ENCODE measurements around the gene DIAPH2. TPM values are rescaled to one million over a fixed set of nuclear protein-coding genes. Genes with fewer than 3 reads are reported as not detected.

Gene DIAPH2
- total and polyA plus RNA-seq, 2 experiments from 2014 or later, result 16.2 to 56.6 TPM

DNA sequence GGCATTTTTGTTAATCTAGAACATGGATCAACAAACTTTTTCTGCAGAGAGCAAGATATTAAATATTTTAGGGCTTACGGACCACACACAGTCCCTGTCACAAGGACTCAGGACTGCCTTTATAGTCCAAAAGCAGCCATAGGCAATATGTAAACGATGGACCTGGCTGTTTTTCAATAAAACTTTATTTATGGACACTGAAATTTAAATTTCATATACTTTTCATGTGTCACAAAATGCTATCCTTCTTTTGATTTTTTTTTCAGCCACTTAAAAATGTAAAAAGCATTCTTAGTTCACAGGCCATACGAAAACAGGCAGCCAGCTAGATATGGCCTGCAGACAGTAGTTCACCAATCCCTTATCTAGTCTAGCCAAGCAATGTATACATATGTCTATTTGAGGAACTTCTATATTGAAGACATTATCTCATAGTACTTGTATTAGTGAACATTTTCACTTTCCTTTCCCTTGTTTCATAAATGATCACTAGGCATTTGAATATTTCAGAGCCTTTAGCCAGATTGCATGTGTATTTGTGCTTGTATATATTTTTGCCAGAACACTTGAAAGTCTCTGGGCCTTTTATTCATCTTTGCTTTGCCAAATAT lies 549.9 kb downstream of the DIAPH2 start:
- no peaks in the 10 kb centered on the region for H3K27me3 Mint-ChIP-seq (ENCODE audit: insufficient read depth, low read depth, poor library complexity)
- H3K27ac Mint-ChIP-seq, result no peak overlapping the region
- Histone ChIP-seq H4K20me1 (replicated peaks; ENCODE audit: insufficient read depth) (no peaks in the 10 kb centered on the region), H3K4me2 (no peak overlapping the region), H3K9me2 (ENCODE audit: insufficient read depth) (no peaks in the 10 kb centered on the region), H3K36me3 (ENCODE audit: insufficient read depth) (no peaks in the 10 kb centered on the region), H3K27me3 (ENCODE audit: insufficient read depth) (no peaks in the 10 kb centered on the region), H3K4me3 (no peak overlapping the region), H3K27ac (ENCODE audit: low read depth) (no peak overlapping the region), H3K79me2 (replicated peaks; ENCODE audit: insufficient read depth) (no peaks in the 10 kb centered on the region), H3F3A (replicated peaks; ENCODE audit: low read depth) (no peaks in the 10 kb centered on the region), H2AFZ (no peak overlapping the region), H3K4me1 (ENCODE audit: insufficient read depth) (no peaks in the 10 kb centered on the region)
- ATAC-seq (no peak), DNase-seq (ENCODE audit: low spot score) (no peak)
- TF ChIP-seq NANOG (IDR thresholded peaks at IDR 0.05; ENCODE audit: borderline replicate concordance), result no peak
- no peak for TF ChIP-seq ZNF331 (CRISPR knock-in tag; IDR thresholded peaks at IDR 0.05; ENCODE audit: low read depth)
- no peak overlapping the region for H3K4me3 Mint-ChIP-seq
- peaks cover 3% of the 10 kb centered on the region; the same call in 1 of the 3 replicates for H3K4me1 Mint-ChIP-seq
- no peaks in the 10 kb centered on the region for H3K9me3 Mint-ChIP-seq
- no peaks in the 10 kb centered on the region for H3K36me3 Mint-ChIP-seq (ENCODE audit: low read depth)

DNA sequence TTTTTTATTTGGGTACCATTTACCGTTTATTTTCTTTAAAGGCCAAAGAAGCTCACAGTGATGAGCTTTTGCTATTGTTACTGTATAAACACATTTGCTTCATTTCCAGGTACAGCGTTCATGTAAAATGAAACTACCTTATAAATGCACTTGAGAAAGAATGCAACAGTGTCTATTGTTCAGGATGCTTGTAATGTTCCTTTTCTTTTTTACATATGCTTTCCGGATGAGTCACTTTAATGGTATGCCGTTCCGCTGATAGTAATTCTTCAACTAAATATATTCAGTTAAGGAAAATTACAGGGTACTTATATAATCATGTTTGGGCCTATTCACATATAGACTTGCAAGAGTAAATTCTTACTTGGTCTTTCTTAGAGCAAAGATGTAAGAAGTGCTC lies 554.0 kb downstream of the DIAPH2 start:
- H3K4me2 ChIP-seq, result 0 out of 2 replicates have a peak overlapping the region, but pooled peaks have one; percentile 3
- H3K36me3 Mint-ChIP-seq (ENCODE audit: low read depth), result no peaks in the 10 kb centered on the region

More for the DNA sequence above, 554.0 kb downstream of the DIAPH2 start:
- Histone ChIP-seq H3K36me3 (ENCODE audit: insufficient read depth) (no peaks in the 10 kb centered on the region), H3F3A (replicated peaks; ENCODE audit: low read depth) (no peaks in the 10 kb centered on the region), H3K27ac (ENCODE audit: low read depth) (no peak overlapping the region), H4K20me1 (replicated peaks; ENCODE audit: insufficient read depth) (no peaks in the 10 kb centered on the region), H3K4me1 (ENCODE audit: insufficient read depth) (peaks cover 7% of the 10 kb centered on the region; the same call in 1 of the 2 replicates), H3K4me3 (no peak overlapping the region), H3K9me2 (ENCODE audit: insufficient read depth) (no peaks in the 10 kb centered on the region), H3K79me2 (replicated peaks; ENCODE audit: insufficient read depth) (no peaks in the 10 kb centered on the region), H2AFZ (no peak overlapping the region), H3K27me3 (ENCODE audit: insufficient read depth) (no peaks in the 10 kb centered on the region)
- TF ChIP-seq, protein P1, sequence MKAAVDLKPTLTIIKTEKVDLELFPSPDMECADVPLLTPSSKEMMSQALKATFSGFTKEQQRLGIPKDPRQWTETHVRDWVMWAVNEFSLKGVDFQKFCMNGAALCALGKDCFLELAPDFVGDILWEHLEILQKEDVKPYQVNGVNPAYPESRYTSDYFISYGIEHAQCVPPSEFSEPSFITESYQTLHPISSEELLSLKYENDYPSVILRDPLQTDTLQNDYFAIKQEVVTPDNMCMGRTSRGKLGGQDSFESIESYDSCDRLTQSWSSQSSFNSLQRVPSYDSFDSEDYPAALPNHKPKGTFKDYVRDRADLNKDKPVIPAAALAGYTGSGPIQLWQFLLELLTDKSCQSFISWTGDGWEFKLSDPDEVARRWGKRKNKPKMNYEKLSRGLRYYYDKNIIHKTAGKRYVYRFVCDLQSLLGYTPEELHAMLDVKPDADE (IDR thresholded peaks at IDR 0.05), result no peak
- TF ChIP-seq EZH2 (IDR thresholded peaks at IDR 0.05; ENCODE audit: low read depth, unreplicated experiment), result no peak
- TF ChIP-seq, protein P2, sequence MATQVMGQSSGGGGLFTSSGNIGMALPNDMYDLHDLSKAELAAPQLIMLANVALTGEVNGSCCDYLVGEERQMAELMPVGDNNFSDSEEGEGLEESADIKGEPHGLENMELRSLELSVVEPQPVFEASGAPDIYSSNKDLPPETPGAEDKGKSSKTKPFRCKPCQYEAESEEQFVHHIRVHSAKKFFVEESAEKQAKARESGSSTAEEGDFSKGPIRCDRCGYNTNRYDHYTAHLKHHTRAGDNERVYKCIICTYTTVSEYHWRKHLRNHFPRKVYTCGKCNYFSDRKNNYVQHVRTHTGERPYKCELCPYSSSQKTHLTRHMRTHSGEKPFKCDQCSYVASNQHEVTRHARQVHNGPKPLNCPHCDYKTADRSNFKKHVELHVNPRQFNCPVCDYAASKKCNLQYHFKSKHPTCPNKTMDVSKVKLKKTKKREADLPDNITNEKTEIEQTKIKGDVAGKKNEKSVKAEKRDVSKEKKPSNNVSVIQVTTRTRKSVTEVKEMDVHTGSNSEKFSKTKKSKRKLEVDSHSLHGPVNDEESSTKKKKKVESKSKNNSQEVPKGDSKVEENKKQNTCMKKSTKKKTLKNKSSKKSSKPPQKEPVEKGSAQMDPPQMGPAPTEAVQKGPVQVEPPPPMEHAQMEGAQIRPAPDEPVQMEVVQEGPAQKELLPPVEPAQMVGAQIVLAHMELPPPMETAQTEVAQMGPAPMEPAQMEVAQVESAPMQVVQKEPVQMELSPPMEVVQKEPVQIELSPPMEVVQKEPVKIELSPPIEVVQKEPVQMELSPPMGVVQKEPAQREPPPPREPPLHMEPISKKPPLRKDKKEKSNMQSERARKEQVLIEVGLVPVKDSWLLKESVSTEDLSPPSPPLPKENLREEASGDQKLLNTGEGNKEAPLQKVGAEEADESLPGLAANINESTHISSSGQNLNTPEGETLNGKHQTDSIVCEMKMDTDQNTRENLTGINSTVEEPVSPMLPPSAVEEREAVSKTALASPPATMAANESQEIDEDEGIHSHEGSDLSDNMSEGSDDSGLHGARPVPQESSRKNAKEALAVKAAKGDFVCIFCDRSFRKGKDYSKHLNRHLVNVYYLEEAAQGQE (IDR thresholded peaks at IDR 0.05; ENCODE audit: unreplicated experiment), result no peak
- H3K27me3 Mint-ChIP-seq (ENCODE audit: insufficient read depth, low read depth, poor library complexity), result no peaks in the 10 kb centered on the region
- H3K9me3 Mint-ChIP-seq, result no peaks in the 10 kb centered on the region
- H3K4me3 Mint-ChIP-seq, result no peak overlapping the region
- ATAC-seq, result no peak
- peak; percentile 15 for DNase-seq (ENCODE audit: low spot score)
- H3K27ac Mint-ChIP-seq, result no peak overlapping the region
- H3K4me1 Mint-ChIP-seq, result peaks cover 6% of the 10 kb centered on the region; the same call in 2 of the 3 replicates

All from GM23338 (cell line).